Tibial nerve (tissue), 4 donors: ENCODE data around the gene RIIAD1. TPM values are rescaled to one million over a fixed set of nuclear protein-coding genes. Genes with fewer than 3 reads are reported as not detected.

Source experiments
- DNase-seq, 2 donors: peaks; one replicate each; pipeline ENCODE4 v3.0.0-alpha.2; 2019; ENCODE audit warnings: low spot score in 2 of 2
- H3K27ac ChIP-seq, 4 donors: fragments of 200-600 bp; sonication (generic) in 3 of 4; one replicate each; pipeline ENCODE4 v1.5.1; 2017 to 2019; ENCODE audit warnings: mild to moderate bottlenecking in 1 of 4
- H3K27me3 ChIP-seq, 2 donors: fragments of 200-600 bp; sonication (generic) in 1 of 2; one replicate each; pipeline versions ENCODE4 v1.5.1 to v1.6.0; 2017 to 2019
- H3K36me3 ChIP-seq, 3 donors: fragments of 200-600 bp; sonication (generic); one replicate each; pipeline ENCODE4 v1.5.1; 2018 to 2019
- H3K4me1 ChIP-seq, 4 donors: fragments of 200-600 bp; sonication (generic) in 3 of 4; one replicate each; pipeline ENCODE4 v1.5.1; 2017 to 2019
- H3K4me3 ChIP-seq, 4 donors: fragments of 200-600 bp; sonication (generic) in 3 of 4; one replicate each; pipeline ENCODE4 v1.5.1; 2017 to 2019; ENCODE audit warnings: mild to moderate bottlenecking in 1 of 4, moderate library complexity in 1 of 4
- H3K9me3 ChIP-seq, 4 donors: fragments of 200-600 bp; sonication (generic) in 3 of 4; one replicate each; pipeline ENCODE4 v1.5.1; 2017 to 2019
- EP300 ChIP-seq, 2 donors: sonication (generic); formaldehyde crosslinking; IDR thresholded peaks; one replicate each; pipeline ENCODE4 v1.6.1; 2017; ENCODE audit warnings: antibody characterized with exemption in 2 of 2, mild to moderate bottlenecking in 1 of 2
- POLR2A ChIP-seq, 2 donors: fragments of 450-650 bp; IDR thresholded peaks; one replicate each; pipeline ENCODE4 v1.6.1; 2017; ENCODE audit warnings: antibody characterized with exemption in 2 of 2, mild to moderate bottlenecking in 2 of 2, moderate library complexity in 2 of 2
- WGBS, 2 donors: methylation state at CpG; one replicate each; pipeline ENCODE4 v1.1.5; 2018; 5-methylcytosine and 5-hydroxymethylcytosine counted together
- total RNA-seq, 4 donors: library from RNA; depleted of rRNA; stranded (reverse); fragments of >200 nt; gene quantifications; one replicate each; pipeline ENCODE4 v1.1.0, GENCODE V29; 2016
- TF ChIP-seq, protein P1 (sequence below), 5 experiments: fragments of 200-600 bp in 3 of 5; fragments of 450-650 bp in 2 of 5; sonication (generic) in 3 of 5; IDR thresholded peaks; one replicate each; pipeline ENCODE4 v1.5.1; 2016 to 2019; ENCODE audit warnings: antibody characterized with exemption in 5 of 5, mild to moderate bottlenecking in 3 of 5, moderate library complexity in 2 of 5

RIIAD1 gene
- total RNA-seq, 4 donors from 2014 or later: not detected

DNA sequence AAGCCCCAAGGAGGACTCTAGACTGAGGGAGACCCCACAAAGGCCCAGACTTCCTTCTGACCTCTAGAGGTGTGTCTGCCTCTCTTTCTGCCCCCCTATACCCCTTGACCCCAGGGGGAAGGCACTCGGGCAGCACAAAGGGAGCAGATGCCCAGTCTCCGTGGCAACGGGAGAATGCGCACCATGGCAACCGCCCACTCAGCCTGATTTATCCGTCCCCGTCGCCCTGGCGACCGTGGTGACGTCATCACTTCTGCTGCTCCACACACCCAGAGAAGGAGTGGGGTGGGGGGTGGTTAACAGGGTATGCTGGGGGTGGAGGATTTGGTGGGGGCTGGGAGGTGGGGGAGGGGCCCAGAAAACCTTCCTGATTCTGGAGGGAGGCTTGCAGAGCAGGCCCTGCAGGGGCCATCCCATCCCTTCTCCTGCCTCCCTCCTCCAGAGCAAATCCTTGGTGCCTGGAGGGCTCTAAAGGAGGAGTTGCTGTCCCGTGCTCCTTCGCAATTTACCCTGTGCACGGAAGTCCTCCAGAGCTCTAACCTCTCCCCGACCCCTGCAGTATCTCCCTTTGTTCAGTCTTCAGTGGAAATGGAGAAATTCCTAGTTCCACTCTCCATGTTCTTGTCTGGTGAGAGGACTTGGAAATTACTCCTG lies 11.0 kb upstream of the RIIAD1 start:
- no peak for DNase-seq
- Histone ChIP-seq H3K4me3 (no peak overlapping the region), H3K27ac (no peak overlapping the region), H3K9me3 (no peaks in the 10 kb centered on the region), H3K27me3 (peaks cover 0 to 28% of the 10 kb centered on the region in 2 donors), H3K4me1 (no peaks in the 10 kb centered on the region), H3K36me3 (no peaks in the 10 kb centered on the region)
- no peak for TF ChIP-seq POLR2A (IDR thresholded peaks at IDR 0.05)
- no peak for TF ChIP-seq EP300 (IDR thresholded peaks at IDR 0.05)
- TF ChIP-seq, protein P1, sequence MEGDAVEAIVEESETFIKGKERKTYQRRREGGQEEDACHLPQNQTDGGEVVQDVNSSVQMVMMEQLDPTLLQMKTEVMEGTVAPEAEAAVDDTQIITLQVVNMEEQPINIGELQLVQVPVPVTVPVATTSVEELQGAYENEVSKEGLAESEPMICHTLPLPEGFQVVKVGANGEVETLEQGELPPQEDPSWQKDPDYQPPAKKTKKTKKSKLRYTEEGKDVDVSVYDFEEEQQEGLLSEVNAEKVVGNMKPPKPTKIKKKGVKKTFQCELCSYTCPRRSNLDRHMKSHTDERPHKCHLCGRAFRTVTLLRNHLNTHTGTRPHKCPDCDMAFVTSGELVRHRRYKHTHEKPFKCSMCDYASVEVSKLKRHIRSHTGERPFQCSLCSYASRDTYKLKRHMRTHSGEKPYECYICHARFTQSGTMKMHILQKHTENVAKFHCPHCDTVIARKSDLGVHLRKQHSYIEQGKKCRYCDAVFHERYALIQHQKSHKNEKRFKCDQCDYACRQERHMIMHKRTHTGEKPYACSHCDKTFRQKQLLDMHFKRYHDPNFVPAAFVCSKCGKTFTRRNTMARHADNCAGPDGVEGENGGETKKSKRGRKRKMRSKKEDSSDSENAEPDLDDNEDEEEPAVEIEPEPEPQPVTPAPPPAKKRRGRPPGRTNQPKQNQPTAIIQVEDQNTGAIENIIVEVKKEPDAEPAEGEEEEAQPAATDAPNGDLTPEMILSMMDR (IDR thresholded peaks at IDR 0.05): no peak
- WGBS, 2 donors: 38 to 41% methylated on average over 11 to 15 of the region's 15 CpGs

DNA sequence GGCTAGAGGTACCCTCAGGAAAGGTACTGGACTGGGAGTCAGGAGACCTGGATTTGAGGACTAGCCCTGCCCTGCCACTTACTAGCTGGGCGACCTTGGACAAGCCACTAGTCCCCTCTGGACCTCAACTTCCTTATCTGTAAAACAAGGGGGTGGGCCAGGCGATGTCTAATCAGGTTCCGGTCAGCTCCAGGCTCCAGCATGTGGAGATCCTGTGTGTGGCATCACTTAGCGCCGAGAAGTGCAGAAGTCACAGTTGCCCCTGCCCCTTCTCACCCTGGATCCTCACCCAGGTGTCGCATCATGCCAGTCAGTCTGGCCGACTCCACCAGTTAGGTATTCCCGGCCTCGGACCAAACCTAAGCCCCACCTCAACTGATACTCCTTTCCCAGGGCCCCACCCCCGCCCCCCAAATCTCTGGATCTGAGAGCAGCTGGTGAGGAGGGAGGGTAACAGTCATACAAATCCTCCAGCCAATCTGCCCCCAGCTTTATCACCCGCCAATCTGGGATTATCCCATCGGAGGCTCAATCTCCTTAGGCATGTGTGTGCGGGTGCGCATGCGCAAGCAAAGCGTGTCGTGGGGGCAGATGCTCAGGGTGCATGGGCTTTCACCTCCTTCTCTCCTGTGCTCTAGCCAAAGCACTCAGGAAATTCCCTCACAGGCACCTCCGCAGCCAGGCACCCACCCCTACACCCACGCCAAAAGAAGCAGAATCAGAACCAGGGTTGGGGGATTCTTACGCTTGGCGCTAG lies 10.1 kb upstream of the RIIAD1 start:
- no peak overlapping the region for H3K27ac ChIP-seq
- 85 to 87% methylated on average over 19 to 21 of the region's 21 CpGs for WGBS, 2 donors

DNA sequence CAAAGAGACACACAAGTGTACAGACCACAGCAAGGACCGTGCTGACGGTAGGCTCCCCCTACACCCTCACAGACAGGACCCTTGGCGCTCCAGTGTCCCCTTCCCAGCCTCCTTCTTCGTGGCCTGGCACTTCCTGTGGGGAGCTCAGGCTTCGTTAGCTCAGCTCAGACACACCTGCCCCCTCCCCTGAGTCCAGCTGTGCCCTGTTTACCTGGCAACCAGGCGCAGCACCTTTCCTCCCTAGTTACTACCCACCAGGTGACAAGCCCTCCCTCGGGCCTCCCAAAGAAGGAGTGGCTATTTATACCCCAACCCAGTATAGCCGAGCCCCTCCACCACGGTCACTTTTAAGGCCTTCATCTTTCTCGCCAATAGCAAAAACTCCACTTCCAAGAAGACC lies 9.4 kb upstream of the RIIAD1 start:
- TF ChIP-seq EP300 (IDR thresholded peaks at IDR 0.05) (no peak), POLR2A (IDR thresholded peaks at IDR 0.05) (no peak)
- TF ChIP-seq, protein P1 (IDR thresholded peaks at IDR 0.05): no peak
- peaks cover 0 to 44% of the 10 kb centered on the region in 2 donors for H3K27me3 ChIP-seq
- no peaks in the 10 kb centered on the region for H3K9me3 ChIP-seq
- H3K36me3 ChIP-seq: no peaks in the 10 kb centered on the region
- no peak overlapping the region for H3K27ac ChIP-seq
- H3K4me1 ChIP-seq: peaks cover 0 to 10% (median 0%) of the 10 kb centered on the region in 4 donors
- no peak for DNase-seq
- 57 to 61% methylated on average over 10 of the region's 10 CpGs for WGBS, 2 donors
- H3K4me3 ChIP-seq: no peak overlapping the region

More for the DNA sequence above, 10.1 kb upstream of the RIIAD1 start:
- H3K4me3 ChIP-seq: no peak overlapping the region
- DNase-seq: no peak
- TF ChIP-seq EP300 (IDR thresholded peaks at IDR 0.05): no peak
- TF ChIP-seq POLR2A (IDR thresholded peaks at IDR 0.05): no peak
- H3K27me3 ChIP-seq: peaks cover 0 to 37% of the 10 kb centered on the region in 2 donors
- no peaks in the 10 kb centered on the region for H3K9me3 ChIP-seq
- H3K36me3 ChIP-seq: no peaks in the 10 kb centered on the region
- peaks cover 0 to 3% (median 0%) of the 10 kb centered on the region in 4 donors for H3K4me1 ChIP-seq

DNA sequence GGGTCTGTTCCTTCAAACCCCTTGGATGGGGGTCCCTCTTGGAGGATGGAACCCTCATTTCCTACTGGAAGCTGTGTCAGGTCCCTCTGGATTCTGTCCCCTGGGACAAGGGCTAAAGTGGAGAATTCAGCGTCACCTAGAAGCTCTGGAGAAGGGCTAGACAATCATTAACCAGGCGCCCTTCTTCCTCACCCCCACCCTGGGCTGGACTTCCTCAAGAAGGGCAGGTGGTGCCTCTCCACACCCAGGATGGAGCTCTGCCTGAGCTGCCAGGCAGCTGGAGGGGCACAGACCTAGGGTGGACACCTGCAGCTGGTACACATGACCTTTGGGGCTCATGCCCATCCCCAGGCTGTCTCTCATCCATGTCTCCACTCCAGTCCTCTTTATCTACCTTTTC lies 8.3 kb upstream of the RIIAD1 start:
- Histone ChIP-seq H3K4me1 (peaks cover 0 to 19% (median 4%) of the 10 kb centered on the region in 4 donors), H3K9me3 (no peaks in the 10 kb centered on the region), H3K27ac (no peak overlapping the region), H3K4me3 (no peak overlapping the region), H3K27me3 (peaks cover 0 to 55% of the 10 kb centered on the region in 2 donors), H3K36me3 (no peaks in the 10 kb centered on the region)
- WGBS, 2 donors: 58 to 88% methylated on average over 2 of the region's 2 CpGs
- TF ChIP-seq POLR2A (IDR thresholded peaks at IDR 0.05) (no peak), EP300 (IDR thresholded peaks at IDR 0.05) (no peak)
- TF ChIP-seq, protein P1 (IDR thresholded peaks at IDR 0.05): no peak
- no peak for DNase-seq

DNA sequence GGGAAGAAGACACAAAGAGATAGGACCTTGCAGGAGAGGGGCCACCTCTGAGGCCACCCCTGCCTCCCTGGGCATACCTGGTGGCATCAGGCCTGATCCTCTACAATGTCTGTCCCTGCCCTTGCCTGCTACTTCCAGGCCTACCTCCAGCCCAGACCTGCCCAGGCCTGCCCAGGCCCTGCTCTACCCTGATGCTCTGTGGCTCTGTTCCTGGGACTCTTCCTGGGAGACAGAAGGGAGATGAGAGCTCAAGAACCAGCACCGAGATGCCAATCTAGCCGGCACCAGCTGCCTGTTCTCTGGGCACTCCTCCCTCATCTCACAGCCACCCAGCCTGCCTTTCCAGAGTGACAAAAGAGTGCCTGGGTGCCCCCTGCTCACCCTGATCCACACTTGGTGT lies 7.4 kb upstream of the RIIAD1 start:
- peaks cover 0 to 19% (median 4%) of the 10 kb centered on the region in 4 donors for H3K4me1 ChIP-seq
- no peaks in the 10 kb centered on the region for H3K9me3 ChIP-seq
- no peak for TF ChIP-seq EP300 (IDR thresholded peaks at IDR 0.05)
- TF ChIP-seq POLR2A (IDR thresholded peaks at IDR 0.05): no peak
- TF ChIP-seq, protein P1 (IDR thresholded peaks at IDR 0.05): no peak
- H3K4me3 ChIP-seq: no peak overlapping the region
- H3K27me3 ChIP-seq: peaks cover 0 to 62% of the 10 kb centered on the region in 2 donors
- H3K27ac ChIP-seq: no peak overlapping the region
- DNase-seq: no peak
- WGBS, 2 donors: 88 to 95% methylated on average over 2 of the region's 2 CpGs
- H3K36me3 ChIP-seq: no peaks in the 10 kb centered on the region
